Renal cortical epithelial cell (primary cell): ENCODE measurements around the gene HES6. TPM values are rescaled to one million over a fixed set of nuclear protein-coding genes. Genes with fewer than 3 reads are reported as not detected.

Experiments used
- DNase-seq: peaks from one replicate; pipeline ENCODE4 v3.0.0-alpha.2; 2011; ENCODE audit warnings: low read depth
- total RNA-seq: library from RNA; depleted of rRNA; stranded (reverse); fragments of >200 nt; gene quantifications from 2 replicates; pipeline ENCODE4 v1.2.3, GENCODE V29; 2014

HES6 gene
- total RNA-seq, 1 donor from 2014 or later, result 2.4 TPM

DNA sequence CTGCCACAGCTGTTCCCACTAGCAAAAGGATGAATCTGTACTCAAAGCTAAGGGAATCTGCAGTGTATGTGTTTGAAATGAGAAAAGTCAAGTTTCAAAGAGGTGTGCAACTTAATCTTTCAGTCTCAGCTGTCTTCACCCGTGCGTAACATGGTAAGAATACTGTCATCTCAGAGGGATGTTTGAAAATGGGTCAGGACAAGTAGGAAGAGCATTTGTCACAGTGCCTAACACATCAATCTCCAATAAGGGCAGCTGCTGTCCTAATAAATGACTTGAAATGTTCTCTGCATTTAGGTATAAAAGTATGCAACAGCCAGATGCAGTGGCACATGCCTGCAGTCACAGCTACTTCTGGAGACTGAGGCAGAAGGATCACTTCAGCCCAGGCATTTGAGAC is 49.4 kb downstream of the HES6 start:
- DNase-seq, result no peak

Other genes starting within 250 kb of the HES6 start
- 18.2 and 18.6 TPM in 2 replicates for gene SCLY, start 179.0 kb downstream of the HES6 start, total RNA-seq
- 0.85 and 4.5 TPM in 2 replicates for gene ESPNL, start 139.7 kb downstream of the HES6 start, total RNA-seq
- 0.40 and 0.87 TPM in 2 replicates for gene KLHL30, start 101.4 kb downstream of the HES6 start, total RNA-seq
- gene ERFE, start 81.1 kb downstream of the HES6 start, total RNA-seq, result 10.4 and 13.9 TPM in 2 replicates
- 11.8 and 20.7 TPM in 2 replicates for gene ILKAP, start 36.3 kb downstream of the HES6 start, total RNA-seq
- 1.0 and 3.7 TPM in 2 replicates for gene PER2, start 48.6 kb upstream of the HES6 start, total RNA-seq
- gene TRAF3IP1, start 80.5 kb upstream of the HES6 start, total RNA-seq, result 6.4 and 25.3 TPM in 2 replicates
- gene ASB1, start 186.9 kb upstream of the HES6 start, total RNA-seq, result 22.1 and 32.0 TPM in 2 replicates